H4 (cell line): ENCODE measurements around the gene SPACA1. TPM values are rescaled to one million over a fixed set of nuclear protein-coding genes. Genes with fewer than 3 reads are reported as not detected.

Experiments
- DNase-seq: peaks from one replicate; pipeline ENCODE4 v3.0.0-alpha.2; 2015; ENCODE audit warnings: low spot score
- total RNA-seq: library from RNA; depleted of rRNA; stranded (reverse); fragments of >200 nt; shearing (Covaris generic); gene quantifications from 2 replicates; pipeline ENCODE4 v1.2.3, GENCODE V29; 2014; rRNA removed

The SPACA1 gene
- total RNA-seq, 1 experiment from 2014 or later, result not detected

DNA sequence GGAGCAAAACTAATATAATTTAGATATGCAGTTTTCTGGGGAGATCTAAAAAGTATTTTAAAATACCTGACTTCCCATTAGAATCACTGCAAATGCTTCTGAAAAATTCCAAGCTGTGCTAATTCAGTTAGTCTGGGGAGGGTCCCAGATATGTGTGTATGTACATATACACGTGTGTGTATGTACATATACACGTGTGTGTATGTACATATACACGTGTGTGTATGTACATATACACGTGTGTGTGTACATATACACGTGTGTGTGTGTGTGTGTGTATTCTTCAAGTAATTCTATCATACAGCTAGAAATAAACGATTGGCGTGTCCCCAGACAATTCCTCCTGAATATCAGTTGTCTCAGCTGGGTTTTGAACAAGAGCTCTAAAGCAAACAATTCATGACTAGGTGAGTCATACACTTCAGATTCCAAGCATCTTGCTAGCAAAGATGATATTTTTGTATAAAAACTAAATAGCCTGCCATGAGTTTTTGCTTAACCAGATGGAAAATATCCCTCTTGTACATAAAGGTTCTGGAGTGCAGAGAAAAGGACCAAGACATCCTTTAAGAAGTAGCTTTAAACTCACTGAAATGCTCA lies 58.2 kb downstream of the SPACA1 start:
- no peak for DNase-seq

GRCh38 chr6:88107241-88107640 lies 59.6 kb downstream of the SPACA1 start:
- no peak for DNase-seq

DNA sequence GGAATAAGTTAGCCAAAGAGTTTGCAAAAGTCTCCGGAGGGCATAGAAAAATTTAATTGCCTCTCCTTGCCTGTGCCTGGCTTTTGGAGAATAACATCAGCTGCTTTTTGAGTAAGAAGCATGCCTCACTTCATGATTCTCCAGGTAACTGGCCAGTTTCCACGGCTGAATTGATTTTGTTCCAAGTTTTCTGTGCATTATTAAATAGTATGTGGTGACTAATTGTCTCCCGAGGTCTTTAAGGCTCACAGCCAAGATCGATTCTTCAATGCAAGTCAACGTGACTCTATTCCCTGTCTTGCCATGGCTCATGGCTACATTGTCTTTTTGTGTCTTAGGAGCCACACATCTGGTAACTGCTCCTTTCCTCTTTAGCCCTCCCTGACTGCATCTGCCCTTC lies 64.3 kb downstream of the SPACA1 start:
- no peak for DNase-seq

- no peak for DNase-seq
These were observed 67.2 kb downstream of the SPACA1 start for GRCh38 chr6:88114838-88115237.

GRCh38 chr6:88115307-88115706 lies 67.7 kb downstream of the SPACA1 start:
- no peak for DNase-seq

DNA sequence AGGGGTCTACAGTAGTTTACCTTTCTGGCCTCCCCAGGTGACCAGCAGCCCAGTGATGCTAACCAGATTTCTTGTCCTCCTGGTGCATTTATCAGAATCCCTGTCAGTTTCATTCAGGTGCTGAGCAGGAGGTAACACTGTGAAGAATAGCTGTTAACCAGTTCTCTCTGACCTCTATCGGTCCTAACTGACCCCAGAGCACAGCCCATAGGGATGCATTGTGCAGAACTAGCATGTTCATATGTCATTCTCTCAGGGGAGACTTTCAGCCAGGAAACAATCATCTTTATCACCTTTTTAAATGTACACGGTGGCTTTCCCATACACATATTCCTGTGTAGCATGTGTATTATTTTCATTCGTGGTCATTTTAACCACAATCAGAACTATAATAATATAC lies 68.6 kb downstream of the SPACA1 start:
- no peak for DNase-seq

Other genes with a start within 250 kb of the SPACA1 start
- gene CNR1, start 118.5 kb downstream of the SPACA1 start, total RNA-seq, result 0.74 and 0.87 TPM in 2 replicates